HEK293T (cell line): ENCODE data around the gene SLC2A13.

Source experiments
- ELF4 ChIP-seq: fragments of 450-650 bp; IDR thresholded peaks from 2 replicates; pipeline ENCODE4 v1.6.1; 2017; ENCODE audit warnings: antibody characterized with exemption
- FOXA1 ChIP-seq: fragments of 450-650 bp; IDR thresholded peaks from 2 replicates; pipeline ENCODE4 v1.6.1; 2016; ENCODE audit warnings: mild to moderate bottlenecking
- NFRKB ChIP-seq: fragments of 450-650 bp; IDR thresholded peaks from 2 replicates; pipeline ENCODE4 v1.6.1; 2016; ENCODE audit warnings: mild to moderate bottlenecking, moderate library complexity
- SP1 ChIP-seq: fragments of 450-650 bp; IDR thresholded peaks from 2 replicates; pipeline ENCODE4 v1.6.1; 2017
- TARDBP ChIP-seq: fragments of 450-650 bp; IDR thresholded peaks from 2 replicates; pipeline ENCODE4 v1.6.1; 2016
- ZNF384 ChIP-seq: fragments of 450-650 bp; IDR thresholded peaks from 2 replicates; pipeline ENCODE4 v1.6.1; 2016

DNA sequence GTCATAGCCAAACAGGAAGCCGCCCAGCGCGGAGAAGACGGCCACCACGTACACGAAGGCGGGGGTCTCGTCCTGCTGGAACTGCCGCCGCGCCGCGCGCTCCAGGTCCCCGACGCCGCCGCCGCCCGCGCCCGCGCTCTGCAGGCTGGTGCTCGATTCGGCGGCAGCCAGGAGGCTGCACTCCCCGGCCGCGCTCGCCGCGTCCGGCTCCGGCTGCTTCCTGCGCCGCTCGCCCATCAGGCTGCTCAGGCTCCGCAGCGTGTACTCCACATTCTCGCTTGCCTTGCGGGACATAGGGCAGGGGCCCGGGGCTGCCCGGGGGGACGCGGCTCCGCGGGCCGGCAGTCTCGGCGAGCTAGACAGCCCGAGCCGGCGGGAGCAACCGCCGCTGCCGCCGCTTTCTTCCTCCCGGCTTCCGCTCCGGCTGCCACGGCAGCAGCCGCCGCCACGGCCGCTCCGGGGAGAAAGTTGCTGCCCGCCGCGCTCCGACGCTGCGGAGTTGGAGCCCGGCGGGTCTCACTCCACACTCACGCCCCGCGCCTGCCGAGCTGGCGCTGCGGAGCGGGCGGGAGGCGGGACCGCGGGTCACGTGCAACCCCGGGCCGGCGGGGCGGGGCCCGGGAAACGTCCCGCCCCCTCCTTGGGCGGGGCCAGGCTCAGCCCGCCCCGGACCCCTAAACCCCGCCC lies at the start of gene SLC2A13:
- TF ChIP-seq NFRKB (no peak), TARDBP (no peak), FOXA1 (no peak), ZNF384 (no peak), SP1 (no peak), ELF4 (no peak)
